ENCODE measurements around the gene IFTAP.
A peak's percentile ranks its signal among the peaks of the same experiment; 100 is the strongest.

IFTAP gene

GRCh38 chr11:36594316-36594989 is at the start of gene IFTAP:
IFTAP (plus strand) TSS chr11:36594502; CDS start chr11:36610104, 15,602 bp downstream.
- no peak for TF ChIP-seq CTCF (IDR thresholded peaks at IDR 0.05)

GRCh38 chr11:36550385-36551115 is 43.8 kb upstream of the IFTAP start:
- TF ChIP-seq CTCF (IDR thresholded peaks at IDR 0.05): no peak

GRCh38 chr11:36557991-36558390 is 36.3 kb upstream of the IFTAP start:
- TF ChIP-seq CTCF (IDR thresholded peaks at IDR 0.05): no peak

DNA sequence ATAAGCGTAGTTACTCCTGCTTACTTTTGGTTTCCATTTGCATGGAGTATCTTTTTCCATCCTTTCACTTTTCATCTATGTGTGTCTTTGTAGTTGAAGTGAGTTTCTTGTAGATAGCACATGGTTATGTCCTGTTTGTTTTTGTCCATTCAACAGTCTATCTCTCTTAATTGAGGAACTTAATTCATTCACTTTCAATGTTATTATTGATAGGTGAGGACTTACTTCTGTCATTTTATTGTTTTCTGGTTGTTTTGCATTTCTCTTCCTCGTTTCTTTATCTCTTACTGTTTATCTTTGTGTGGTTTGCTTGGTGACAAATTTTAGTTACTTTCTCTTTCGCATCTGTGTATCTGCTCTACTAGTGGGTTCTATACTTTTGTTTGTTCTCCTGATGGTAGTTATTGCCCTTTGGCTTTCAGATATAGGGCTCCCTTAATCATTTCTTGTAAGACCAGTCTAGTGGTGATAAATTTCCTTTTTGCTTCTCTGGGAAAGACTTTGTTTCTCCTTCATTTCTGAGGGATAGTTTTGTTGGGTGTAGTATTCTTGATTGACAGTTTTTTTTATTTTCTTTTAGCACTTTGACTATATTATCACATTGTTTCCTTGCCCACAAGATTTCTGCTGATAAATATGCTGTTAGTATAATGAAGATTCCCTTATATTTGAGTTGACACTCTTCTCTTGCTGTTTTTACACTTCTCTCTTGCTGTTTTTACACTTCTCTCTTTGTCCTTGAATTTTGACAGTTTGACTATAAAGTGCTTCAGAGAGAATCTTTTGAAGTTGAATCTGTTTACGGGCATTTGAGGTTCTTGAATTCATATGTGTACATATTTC is 35.5 kb upstream of the IFTAP start:
- TF ChIP-seq CTCF (IDR thresholded peaks at IDR 0.05): no peak

GRCh38 chr11:36564376-36565030 is 29.8 kb upstream of the IFTAP start:
- peak; percentile 67 for TF ChIP-seq CTCF (IDR thresholded peaks at IDR 0.05)

GRCh38 chr11:36565031-36565610 is 29.2 kb upstream of the IFTAP start:
- no peak for TF ChIP-seq CTCF (IDR thresholded peaks at IDR 0.05)
